ENCODE measurements around the gene ILDR1.

ILDR1 gene

DNA sequence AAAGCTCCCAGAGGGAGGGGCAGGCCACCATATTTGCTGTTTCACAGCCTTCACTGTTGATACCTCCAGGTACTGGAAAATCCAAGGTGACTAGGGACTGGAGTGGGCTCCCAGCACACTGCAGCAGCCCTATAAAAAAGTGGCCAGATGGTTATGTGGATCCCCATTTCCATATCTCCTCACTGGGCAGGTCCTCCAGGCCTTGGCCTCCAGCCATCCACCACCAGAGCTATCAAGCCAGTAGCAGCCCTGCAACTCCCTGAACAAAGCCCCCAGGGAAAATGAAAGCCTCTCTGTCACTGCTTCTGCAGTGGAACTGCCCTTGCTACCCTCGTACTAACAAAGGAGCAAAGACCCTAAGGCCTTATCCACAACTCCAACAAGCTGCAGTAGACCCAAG lies 58.4 kb downstream of the ILDR1 start:
- no peak for DNase-seq (ENCODE audit: low read depth)
- Histone ChIP-seq H3K4me1 (ENCODE audit: control insufficient read depth, insufficient read depth, low read length) (no peaks in the 10 kb centered on the region), H3K27me3 (replicated peaks; ENCODE audit: control insufficient read depth, insufficient read depth, low read length) (no peaks in the 10 kb centered on the region), H3K9ac (ENCODE audit: low read length) (no peak overlapping the region), H3K36me3 (ENCODE audit: control insufficient read depth, insufficient read depth, low read length, severe bottlenecking) (no peaks in the 10 kb centered on the region), H3K9me3 (ENCODE audit: control insufficient read depth, low read length) (no peaks in the 10 kb centered on the region), H3K4me3 (ENCODE audit: low read length) (no peak overlapping the region)

DNA sequence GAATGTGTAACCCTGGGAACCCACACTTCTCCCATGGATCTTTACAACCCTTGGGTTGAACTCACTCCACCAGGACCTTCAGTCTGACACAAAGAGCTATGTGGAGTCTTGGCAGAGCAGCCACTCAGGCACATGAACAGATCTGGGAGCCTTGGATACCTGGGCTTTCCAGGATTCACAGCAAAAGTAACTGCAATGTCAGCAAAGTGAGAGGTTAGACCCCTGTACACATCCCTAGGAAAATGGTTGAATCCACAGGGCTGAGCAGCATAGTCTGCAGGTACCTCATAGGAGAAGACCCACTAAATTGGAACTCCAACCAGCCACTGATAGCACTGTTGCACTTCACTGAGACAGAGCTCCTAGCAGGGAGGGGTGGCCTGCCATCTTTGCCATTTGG lies 59.6 kb downstream of the ILDR1 start:
- DNase-seq (ENCODE audit: low read depth) = no peak
- Histone ChIP-seq H3K4me3 (ENCODE audit: low read length) (no peak overlapping the region), H3K4me1 (ENCODE audit: control insufficient read depth, insufficient read depth, low read length) (no peaks in the 10 kb centered on the region), H3K27me3 (replicated peaks; ENCODE audit: control insufficient read depth, insufficient read depth, low read length) (no peaks in the 10 kb centered on the region), H3K9ac (ENCODE audit: low read length) (no peak overlapping the region), H3K36me3 (ENCODE audit: control insufficient read depth, insufficient read depth, low read length, severe bottlenecking) (no peaks in the 10 kb centered on the region), H3K9me3 (ENCODE audit: control insufficient read depth, low read length) (no peaks in the 10 kb centered on the region)

DNA sequence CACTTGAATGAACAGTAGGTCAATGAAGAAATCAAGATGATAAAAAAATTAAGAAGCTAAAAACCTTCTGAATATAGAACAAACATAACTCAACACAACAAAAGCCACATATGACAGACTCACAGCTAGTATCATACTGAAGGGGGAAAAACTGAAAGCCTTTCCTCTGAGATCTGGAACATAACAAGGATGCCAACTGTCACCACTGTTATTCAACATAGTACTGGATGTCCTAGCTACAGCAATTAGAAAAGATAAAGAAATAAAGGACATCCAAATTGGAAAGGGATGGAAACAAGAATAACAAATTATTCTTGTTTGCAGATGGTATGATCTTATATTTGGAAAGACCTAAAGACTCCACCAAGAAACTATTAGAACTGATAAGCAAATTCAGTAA lies 60.8 kb downstream of the ILDR1 start:
- H3K9ac ChIP-seq (ENCODE audit: low read length) = no peak overlapping the region
- H3K4me1 ChIP-seq (ENCODE audit: control insufficient read depth, insufficient read depth, low read length) = no peaks in the 10 kb centered on the region
- H3K9me3 ChIP-seq (ENCODE audit: control insufficient read depth, low read length) = no peaks in the 10 kb centered on the region
- H3K4me3 ChIP-seq (ENCODE audit: low read length) = no peak overlapping the region
- no peak for DNase-seq (ENCODE audit: low read depth)
- H3K27me3 ChIP-seq (replicated peaks; ENCODE audit: control insufficient read depth, insufficient read depth, low read length) = no peaks in the 10 kb centered on the region
- H3K36me3 ChIP-seq (ENCODE audit: control insufficient read depth, insufficient read depth, low read length, severe bottlenecking) = no peaks in the 10 kb centered on the region

DNA sequence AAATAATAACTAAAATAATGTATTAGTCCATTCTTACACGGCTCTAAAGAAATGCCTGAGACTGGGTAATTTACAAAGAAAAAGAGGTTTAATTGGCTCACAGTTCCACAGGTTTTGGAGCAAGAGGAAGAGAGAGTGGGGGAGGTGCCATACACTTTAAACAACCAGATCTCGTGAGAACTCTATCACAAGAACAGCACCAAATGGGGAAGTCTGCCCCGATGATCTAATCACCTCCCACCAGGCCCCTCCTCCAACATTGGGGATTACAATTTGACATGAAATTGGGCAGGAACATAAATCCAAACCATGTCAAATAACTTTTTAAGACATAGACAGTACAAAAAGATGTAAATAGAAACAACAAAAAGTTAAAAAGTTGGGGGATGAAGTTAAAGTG lies 63.2 kb downstream of the ILDR1 start:
- H3K4me3 ChIP-seq (ENCODE audit: low read length) = no peak overlapping the region
- H3K9ac ChIP-seq (ENCODE audit: low read length) = no peak overlapping the region
- no peak for DNase-seq (ENCODE audit: low read depth)
- no peaks in the 10 kb centered on the region for H3K27me3 ChIP-seq (replicated peaks; ENCODE audit: control insufficient read depth, insufficient read depth, low read length)
- no peaks in the 10 kb centered on the region for H3K9me3 ChIP-seq (ENCODE audit: control insufficient read depth, low read length)
- no peaks in the 10 kb centered on the region for H3K36me3 ChIP-seq (ENCODE audit: control insufficient read depth, insufficient read depth, low read length, severe bottlenecking)
- H3K4me1 ChIP-seq (ENCODE audit: control insufficient read depth, insufficient read depth, low read length) = no peaks in the 10 kb centered on the region

DNA sequence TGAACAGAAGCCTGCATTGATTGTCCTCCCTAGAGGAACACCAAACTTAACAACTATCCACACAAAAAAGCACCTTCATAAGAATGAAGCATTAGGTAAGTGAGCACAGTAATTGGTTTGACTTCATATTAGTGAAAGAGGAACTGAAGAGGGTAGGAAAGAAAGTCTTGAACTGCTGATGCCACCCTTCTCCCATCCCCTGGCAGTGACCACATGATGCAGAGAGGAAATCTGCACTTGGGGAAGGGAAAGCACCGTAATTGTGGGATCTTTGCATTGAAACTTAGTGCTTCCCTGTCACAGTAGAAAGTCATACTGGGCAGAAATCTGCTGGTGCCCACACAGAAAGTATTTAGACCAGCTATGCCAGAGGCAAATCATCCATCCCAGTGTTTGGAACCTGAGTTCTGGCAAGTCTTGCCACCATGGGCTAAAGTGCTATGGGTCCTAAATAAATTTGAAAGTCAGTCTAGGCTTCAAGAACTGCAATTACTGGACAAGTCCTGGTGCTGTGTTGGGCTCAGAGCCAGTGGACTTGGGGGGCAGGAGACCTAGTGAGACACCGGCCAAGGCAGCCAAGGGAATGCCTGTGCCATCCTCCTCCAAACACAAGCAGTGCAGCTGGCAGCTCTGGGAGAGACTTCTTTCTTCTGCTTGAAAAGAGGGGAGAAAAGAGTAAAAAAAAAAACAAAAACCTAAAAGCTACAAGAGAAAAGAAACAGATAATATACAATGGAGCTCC lies 64.2 kb downstream of the ILDR1 start:
- no peaks in the 10 kb centered on the region for H3K9me3 ChIP-seq (ENCODE audit: control insufficient read depth, low read length)
- H3K4me3 ChIP-seq (ENCODE audit: low read length) = no peak overlapping the region
- no peak for DNase-seq (ENCODE audit: low read depth)
- no peaks in the 10 kb centered on the region for H3K27me3 ChIP-seq (replicated peaks; ENCODE audit: control insufficient read depth, insufficient read depth, low read length)
- H3K36me3 ChIP-seq (ENCODE audit: control insufficient read depth, insufficient read depth, low read length, severe bottlenecking) = no peaks in the 10 kb centered on the region
- H3K9ac ChIP-seq (ENCODE audit: low read length) = no peak overlapping the region
- H3K4me1 ChIP-seq (ENCODE audit: control insufficient read depth, insufficient read depth, low read length) = no peaks in the 10 kb centered on the region

DNA sequence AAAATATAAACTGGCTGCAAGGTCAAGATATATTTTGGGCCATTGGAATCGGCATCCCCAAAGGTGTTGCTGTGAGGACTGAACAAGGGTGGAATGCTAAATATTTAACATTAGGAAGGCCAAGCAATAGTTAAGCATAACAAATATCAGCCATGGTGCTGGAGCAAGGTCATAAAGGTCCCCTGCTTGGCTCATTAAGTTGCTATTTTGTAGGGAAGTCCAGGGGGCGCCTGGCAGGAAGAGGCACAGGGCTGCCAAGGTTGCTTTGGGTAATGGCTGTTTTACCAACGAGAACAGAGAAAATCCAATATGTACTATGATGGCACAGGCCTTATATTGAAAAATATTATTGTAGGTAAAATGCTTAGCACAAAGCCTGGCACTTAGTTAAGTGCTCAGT lies 65.7 kb downstream of the ILDR1 start:
- Histone ChIP-seq H3K9me3 (ENCODE audit: control insufficient read depth, low read length) (peaks cover 9% of the 10 kb centered on the region), H3K36me3 (ENCODE audit: control insufficient read depth, insufficient read depth, low read length, severe bottlenecking) (no peaks in the 10 kb centered on the region), H3K4me3 (ENCODE audit: low read length) (no peak overlapping the region), H3K4me1 (ENCODE audit: control insufficient read depth, insufficient read depth, low read length) (no peaks in the 10 kb centered on the region), H3K27me3 (replicated peaks; ENCODE audit: control insufficient read depth, insufficient read depth, low read length) (no peaks in the 10 kb centered on the region), H3K9ac (ENCODE audit: low read length) (no peak overlapping the region)
- no peak for DNase-seq (ENCODE audit: low read depth)

DNA sequence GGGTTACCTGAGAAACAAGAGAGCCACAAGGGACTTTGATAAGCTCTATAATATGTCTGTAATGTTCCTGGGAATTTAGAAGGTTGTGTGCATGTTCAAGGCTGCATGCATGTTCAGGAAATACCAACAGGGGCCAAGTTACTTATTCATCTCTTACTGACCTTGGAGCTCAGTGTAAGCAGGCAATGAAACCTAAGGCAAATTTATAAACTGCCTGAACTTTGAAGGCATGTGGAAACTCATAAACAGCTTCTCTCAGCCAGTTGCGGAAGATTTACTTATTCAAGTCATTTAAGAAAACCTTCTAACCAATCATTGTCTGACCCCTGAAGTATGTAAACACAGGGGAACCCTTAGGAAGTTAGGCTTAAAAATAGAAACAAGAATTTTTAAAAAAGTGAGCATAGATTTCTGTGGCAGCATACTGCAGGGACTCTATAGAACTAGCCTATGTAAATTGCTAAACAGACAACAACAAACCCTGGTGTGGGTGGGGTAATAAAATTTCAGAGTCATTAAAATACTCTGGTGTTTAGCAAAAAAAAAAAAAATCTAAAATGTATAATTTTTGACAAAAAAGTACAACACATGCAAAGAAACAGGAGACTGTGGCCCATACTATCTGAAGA lies 70.6 kb downstream of the ILDR1 start:
- no peak overlapping the region for H3K4me3 ChIP-seq (ENCODE audit: low read length)
- H3K9ac ChIP-seq (ENCODE audit: low read length) = no peak overlapping the region
- no peak for DNase-seq (ENCODE audit: low read depth)
- no peaks in the 10 kb centered on the region for H3K27me3 ChIP-seq (replicated peaks; ENCODE audit: control insufficient read depth, insufficient read depth, low read length)
- H3K4me1 ChIP-seq (ENCODE audit: control insufficient read depth, insufficient read depth, low read length) = no peaks in the 10 kb centered on the region
- H3K9me3 ChIP-seq (ENCODE audit: control insufficient read depth, low read length) = peaks cover 9% of the 10 kb centered on the region
- no peaks in the 10 kb centered on the region for H3K36me3 ChIP-seq (ENCODE audit: control insufficient read depth, insufficient read depth, low read length, severe bottlenecking)

DNA sequence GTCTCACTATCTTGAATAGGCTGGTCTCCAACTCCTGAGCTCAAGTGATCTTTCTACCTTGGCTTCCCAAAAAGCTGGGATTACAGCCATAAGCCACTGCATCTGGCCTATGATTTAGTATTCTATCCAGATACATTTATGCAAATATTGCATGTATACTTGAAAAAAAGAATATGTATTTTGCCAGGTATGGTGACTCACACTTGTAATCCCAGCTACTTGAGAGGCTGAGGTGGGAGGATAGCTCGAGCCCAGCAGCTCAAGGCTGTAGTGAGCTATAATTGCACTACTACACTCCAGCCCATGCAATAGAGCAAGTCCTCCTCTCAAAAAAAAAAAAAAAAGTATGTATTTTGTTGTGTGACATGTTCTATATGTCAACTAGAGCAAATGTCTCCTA lies 73.4 kb downstream of the ILDR1 start:
- H3K4me3 ChIP-seq (ENCODE audit: low read length) = no peak overlapping the region
- no peaks in the 10 kb centered on the region for H3K27me3 ChIP-seq (replicated peaks; ENCODE audit: control insufficient read depth, insufficient read depth, low read length)
- H3K36me3 ChIP-seq (ENCODE audit: control insufficient read depth, insufficient read depth, low read length, severe bottlenecking) = no peaks in the 10 kb centered on the region
- H3K9ac ChIP-seq (ENCODE audit: low read length) = no peak overlapping the region
- H3K9me3 ChIP-seq (ENCODE audit: control insufficient read depth, low read length) = peaks cover 9% of the 10 kb centered on the region
- no peak for DNase-seq (ENCODE audit: low read depth)
- H3K4me1 ChIP-seq (ENCODE audit: control insufficient read depth, insufficient read depth, low read length) = no peaks in the 10 kb centered on the region

DNA sequence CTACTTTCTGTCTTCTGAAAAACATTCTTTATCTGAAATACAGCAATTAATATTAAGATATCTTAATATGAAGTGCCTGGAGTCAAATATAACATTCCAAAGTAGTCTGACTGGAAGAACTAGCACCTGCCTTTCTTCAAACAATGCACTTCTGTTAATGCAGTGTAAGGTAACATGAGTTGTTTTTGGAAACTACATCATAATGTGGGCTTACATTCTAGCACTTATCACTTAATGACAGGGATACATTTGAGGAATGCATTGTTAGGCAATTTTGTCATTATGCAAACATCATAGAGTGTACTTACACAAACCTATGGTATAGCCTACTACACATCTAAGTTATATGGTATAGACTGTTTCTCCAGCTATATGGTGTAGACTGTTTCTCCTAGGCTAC lies 78.6 kb downstream of the ILDR1 start:
- Histone ChIP-seq H3K4me1 (ENCODE audit: control insufficient read depth, insufficient read depth, low read length) (no peaks in the 10 kb centered on the region), H3K9ac (ENCODE audit: low read length) (no peak overlapping the region), H3K9me3 (ENCODE audit: control insufficient read depth, low read length) (no peaks in the 10 kb centered on the region), H3K36me3 (ENCODE audit: control insufficient read depth, insufficient read depth, low read length, severe bottlenecking) (no peaks in the 10 kb centered on the region), H3K27me3 (replicated peaks; ENCODE audit: control insufficient read depth, insufficient read depth, low read length) (no peaks in the 10 kb centered on the region), H3K4me3 (ENCODE audit: low read length) (no peak overlapping the region)
- no peak for DNase-seq (ENCODE audit: low read depth)

DNA sequence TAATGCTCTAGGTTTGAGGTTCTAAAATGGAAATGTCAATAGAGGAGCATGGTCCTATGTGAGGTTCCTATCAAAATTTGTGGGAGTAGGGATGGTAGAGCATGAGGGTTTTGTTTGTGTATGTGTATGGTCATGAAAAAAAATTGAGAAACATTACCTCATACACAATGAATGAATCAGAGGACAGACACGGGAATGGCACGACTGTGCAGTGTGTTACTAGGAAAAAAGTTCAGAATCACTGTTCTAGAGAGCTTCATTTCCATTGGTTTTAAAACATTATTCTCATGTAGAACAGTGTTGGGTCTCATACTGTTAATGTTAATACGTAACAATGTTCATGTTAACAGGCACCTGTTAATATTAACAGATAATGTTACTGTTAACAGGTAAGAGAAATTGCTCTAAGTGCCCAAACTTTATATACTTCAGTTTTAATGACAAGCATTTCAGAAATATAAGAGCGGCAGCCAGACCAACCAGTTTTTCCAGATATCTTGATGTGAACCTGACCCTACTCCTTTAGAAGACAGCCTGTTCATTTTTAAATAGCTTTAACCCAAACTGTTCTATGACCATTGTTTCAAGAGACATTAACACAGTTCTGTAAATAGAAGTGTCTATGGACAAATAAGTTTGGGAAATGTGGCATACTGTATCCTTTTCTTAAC lies 79.8 kb downstream of the ILDR1 start:
- Histone ChIP-seq H3K4me1 (ENCODE audit: control insufficient read depth, insufficient read depth, low read length) (no peaks in the 10 kb centered on the region), H3K27me3 (replicated peaks; ENCODE audit: control insufficient read depth, insufficient read depth, low read length) (no peaks in the 10 kb centered on the region), H3K36me3 (ENCODE audit: control insufficient read depth, insufficient read depth, low read length, severe bottlenecking) (no peaks in the 10 kb centered on the region)

DNA sequence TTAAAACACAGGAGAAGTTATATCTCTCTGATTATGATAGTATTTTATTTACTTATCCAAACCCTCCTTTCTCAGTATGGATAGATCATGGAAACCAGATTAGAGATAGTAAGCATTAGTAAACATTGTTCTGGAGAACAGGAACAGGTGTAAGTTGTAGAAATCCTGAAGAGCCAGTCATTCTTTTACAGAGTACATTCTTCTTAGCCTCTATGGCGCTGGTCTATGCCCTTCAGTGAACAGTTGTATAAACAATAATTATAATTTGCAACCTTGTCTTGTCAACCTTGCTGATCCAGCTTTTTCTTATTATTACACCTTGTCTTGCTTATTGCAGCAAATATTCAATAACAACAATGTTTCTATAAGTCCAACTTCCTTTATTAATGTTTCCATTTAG lies 80.5 kb downstream of the ILDR1 start:
- Histone ChIP-seq H3K9me3 (ENCODE audit: control insufficient read depth, low read length) (no peaks in the 10 kb centered on the region), H3K4me3 (ENCODE audit: low read length) (no peak overlapping the region), H3K4me1 (ENCODE audit: control insufficient read depth, insufficient read depth, low read length) (no peaks in the 10 kb centered on the region), H3K9ac (ENCODE audit: low read length) (no peak overlapping the region), H3K36me3 (ENCODE audit: control insufficient read depth, insufficient read depth, low read length, severe bottlenecking) (no peaks in the 10 kb centered on the region), H3K27me3 (replicated peaks; ENCODE audit: control insufficient read depth, insufficient read depth, low read length) (no peaks in the 10 kb centered on the region)
- no peak for DNase-seq (ENCODE audit: low read depth)

More for the DNA sequence above, 79.8 kb downstream of the ILDR1 start:
- DNase-seq (ENCODE audit: low read depth) = peak; percentile 7
- Histone ChIP-seq H3K4me3 (ENCODE audit: low read length) (no peak overlapping the region), H3K9ac (ENCODE audit: low read length) (no peak overlapping the region), H3K9me3 (ENCODE audit: control insufficient read depth, low read length) (no peaks in the 10 kb centered on the region)
